H1 (cell line): Measurements from ENCODE around the gene SPINDOC. TPM values are rescaled to one million over a fixed set of nuclear protein-coding genes. Genes with fewer than 3 reads are reported as not detected.

Experiments
- HDAC6 ChIP-seq: IDR thresholded peaks from one replicate; pipeline ENCODE4 v1.7.1; 2012; ENCODE audit warnings: low read depth, mild to moderate bottlenecking, inconsistent platforms, low read length, moderate library complexity
- polyA plus RNA-seq, 7 experiments: library from polyadenylated mRNA; depleted of rRNA in 3 of 7; stranded (reverse) in 5 of 7; unstranded in 2 of 7; fragments of >200 nt in 5 of 7; fragments of 200-250 nt in 2 of 7; gene quantifications; 1 replicate in 5 of 7; 2 replicates in 1 of 7; 4 replicates in 1 of 7; pipeline versions ENCODE4 v1.2.1 to v1.2.3, GENCODE V29; 2011 to 2013; ENCODE audit warnings: missing spikeins in 2 of 7, mixed read lengths in 2 of 7
- total RNA-seq: library from RNA; stranded (reverse); fragmentation: NEBNext Ultra II Directional; extraction: Animal tissue kit (Norgen Biotek cat#: 25700); gene quantifications from 2 replicates; pipeline ENCODE4 v1.2.1, GENCODE V29; 2021

SPINDOC gene
- total and polyA plus RNA-seq, 2 of the 8 experiments (the other 6 are each of a cell fraction or from before 2014, with no cell fraction given): 78.7 to 99.7 TPM

GRCh38 chr11:63869171-63869591 is 55.9 kb downstream of the SPINDOC start (continued):
- TF ChIP-seq HDAC6: no peak
